ENCODE data around the gene DGKB. TPM values are rescaled to one million over a fixed set of nuclear protein-coding genes. Genes with fewer than 3 reads are reported as not detected.

Gene DGKB
- polyA plus RNA-seq, 1 donor (not counting 4 experiments of a cell fraction or from before 2014, with no cell fraction given): 0.01 TPM

GRCh38 chr7:14752301-14752700 is 150.2 kb downstream of the DGKB start:
- H3K9me3 ChIP-seq (ENCODE audit: control insufficient read depth, low read depth, low read length): no peaks in the 10 kb centered on the region
- H3K27ac ChIP-seq (ENCODE audit: control insufficient read depth, insufficient read depth, low read length): no peak overlapping the region
- H3K79me2 ChIP-seq (ENCODE audit: control insufficient read depth, insufficient read depth, low read length): no peaks in the 10 kb centered on the region
- H3K27me3 ChIP-seq (ENCODE audit: control insufficient read depth, extremely low read depth, insufficient read depth, low read length): no peaks in the 10 kb centered on the region
- no peak overlapping the region for H2AFZ ChIP-seq (ENCODE audit: control insufficient read depth, low read length)
- H3K9ac ChIP-seq (ENCODE audit: control insufficient read depth, extremely low read depth, insufficient read depth, low read length): no peak overlapping the region
- FAIRE-seq (no peak), DNase-seq (ENCODE audit: low read depth, low spot score) (no peak)
- no peak for TF ChIP-seq EZH2 (IDR thresholded peaks at IDR 0.05; ENCODE audit: low read length)
- TF ChIP-seq, protein P1, sequence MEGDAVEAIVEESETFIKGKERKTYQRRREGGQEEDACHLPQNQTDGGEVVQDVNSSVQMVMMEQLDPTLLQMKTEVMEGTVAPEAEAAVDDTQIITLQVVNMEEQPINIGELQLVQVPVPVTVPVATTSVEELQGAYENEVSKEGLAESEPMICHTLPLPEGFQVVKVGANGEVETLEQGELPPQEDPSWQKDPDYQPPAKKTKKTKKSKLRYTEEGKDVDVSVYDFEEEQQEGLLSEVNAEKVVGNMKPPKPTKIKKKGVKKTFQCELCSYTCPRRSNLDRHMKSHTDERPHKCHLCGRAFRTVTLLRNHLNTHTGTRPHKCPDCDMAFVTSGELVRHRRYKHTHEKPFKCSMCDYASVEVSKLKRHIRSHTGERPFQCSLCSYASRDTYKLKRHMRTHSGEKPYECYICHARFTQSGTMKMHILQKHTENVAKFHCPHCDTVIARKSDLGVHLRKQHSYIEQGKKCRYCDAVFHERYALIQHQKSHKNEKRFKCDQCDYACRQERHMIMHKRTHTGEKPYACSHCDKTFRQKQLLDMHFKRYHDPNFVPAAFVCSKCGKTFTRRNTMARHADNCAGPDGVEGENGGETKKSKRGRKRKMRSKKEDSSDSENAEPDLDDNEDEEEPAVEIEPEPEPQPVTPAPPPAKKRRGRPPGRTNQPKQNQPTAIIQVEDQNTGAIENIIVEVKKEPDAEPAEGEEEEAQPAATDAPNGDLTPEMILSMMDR (optimal IDR thresholded peaks at IDR 0.05 in 1 of 3, IDR thresholded peaks at IDR 0.05 in 1 of 3, conservative IDR thresholded peaks at IDR 0.05 in 1 of 3; ENCODE audit: extremely low read depth in 1 of 3, insufficient read depth in 2 of 3, low read length in 3 of 3): no peak
- dilution Hi-C loops (cut with MboI; ENCODE audit: extremely low pct_ligation_motif_present, low sequenced_read_pairs): no loop called here
- peaks cover 2% of the 10 kb centered on the region for H3K4me1 ChIP-seq (ENCODE audit: control insufficient read depth, extremely low read depth, insufficient read depth, low read length)
- no peaks in the 10 kb centered on the region for H3K36me3 ChIP-seq (ENCODE audit: control insufficient read depth in 2 of 2, extremely low read depth in 1 of 2, insufficient read depth in 2 of 2, low read length in 2 of 2)
- no peaks in the 10 kb centered on the region for H4K20me1 ChIP-seq (ENCODE audit: control insufficient read depth, extremely low read depth, insufficient read depth, low read length)
- no peaks in the 10 kb centered on the region for H3K9me1 ChIP-seq (ENCODE audit: control insufficient read depth, extremely low read depth, insufficient read depth, low read length)
- no peak overlapping the region for H3K4me2 ChIP-seq (ENCODE audit: control insufficient read depth, extremely low read depth, insufficient read depth, low read depth, low read length)
- no peak overlapping the region for H3K4me3 ChIP-seq (ENCODE audit: control insufficient read depth in 2 of 3, extremely low read depth in 1 of 3, insufficient read depth in 2 of 3, low read depth in 1 of 3, low read length in 3 of 3)

GRCh38 chr7:14751461-14751860 is 151.1 kb downstream of the DGKB start:
- DNase-seq (ENCODE audit: low read depth, low spot score) (no peak), FAIRE-seq (no peak)
- H3K9ac ChIP-seq (ENCODE audit: control insufficient read depth, extremely low read depth, insufficient read depth, low read length): no peak overlapping the region
- H3K27me3 ChIP-seq (ENCODE audit: control insufficient read depth, extremely low read depth, insufficient read depth, low read length): no peaks in the 10 kb centered on the region
- no peak for TF ChIP-seq EZH2 (IDR thresholded peaks at IDR 0.05; ENCODE audit: low read length)
- no peaks in the 10 kb centered on the region for H3K9me3 ChIP-seq (ENCODE audit: control insufficient read depth, low read depth, low read length)
- H3K79me2 ChIP-seq (ENCODE audit: control insufficient read depth, insufficient read depth, low read length): no peaks in the 10 kb centered on the region
- peaks cover 2% of the 10 kb centered on the region for H3K4me1 ChIP-seq (ENCODE audit: control insufficient read depth, extremely low read depth, insufficient read depth, low read length)
- no peak overlapping the region for H2AFZ ChIP-seq (ENCODE audit: control insufficient read depth, low read length)
- no peaks in the 10 kb centered on the region for H4K20me1 ChIP-seq (ENCODE audit: control insufficient read depth, extremely low read depth, insufficient read depth, low read length)
- H3K9me1 ChIP-seq (ENCODE audit: control insufficient read depth, extremely low read depth, insufficient read depth, low read length): no peaks in the 10 kb centered on the region
- no peak overlapping the region for H3K4me3 ChIP-seq (ENCODE audit: control insufficient read depth in 2 of 3, extremely low read depth in 1 of 3, insufficient read depth in 2 of 3, low read depth in 1 of 3, low read length in 3 of 3)
- no peak overlapping the region for H3K27ac ChIP-seq (ENCODE audit: control insufficient read depth, insufficient read depth, low read length)
- dilution Hi-C loops (cut with MboI; ENCODE audit: extremely low pct_ligation_motif_present, low sequenced_read_pairs): no loop called here
- no peaks in the 10 kb centered on the region for H3K36me3 ChIP-seq (ENCODE audit: control insufficient read depth in 2 of 2, extremely low read depth in 1 of 2, insufficient read depth in 2 of 2, low read length in 2 of 2)
- no peak overlapping the region for H3K4me2 ChIP-seq (ENCODE audit: control insufficient read depth, extremely low read depth, insufficient read depth, low read depth, low read length)

DNA sequence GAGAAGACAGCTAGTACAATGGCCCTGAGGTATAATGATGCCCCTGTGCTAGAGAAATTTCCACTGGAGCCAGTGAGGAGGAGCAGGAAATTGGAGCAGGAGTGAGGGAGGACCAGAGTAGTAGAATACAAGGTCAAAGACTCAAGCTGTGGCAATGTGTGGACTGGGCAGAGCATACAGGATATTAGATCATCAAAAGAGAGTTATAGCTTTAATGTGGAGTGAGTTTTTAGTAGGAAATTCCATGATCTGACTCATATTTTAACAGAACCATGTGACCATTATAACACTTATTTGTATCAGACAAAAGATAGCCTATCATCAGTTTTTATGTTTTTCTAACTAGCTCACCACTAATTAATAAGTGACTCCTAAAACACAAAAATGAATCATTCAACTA is 154.1 kb downstream of the DGKB start:
- dilution Hi-C loops (cut with MboI; ENCODE audit: extremely low pct_ligation_motif_present, low sequenced_read_pairs): no loop called here

More for the DNA sequence above, 154.1 kb downstream of the DGKB start:
- Histone ChIP-seq H2AFZ (ENCODE audit: control insufficient read depth, low read length) (no peak overlapping the region), H3K4me2 (ENCODE audit: control insufficient read depth, extremely low read depth, insufficient read depth, low read depth, low read length) (no peak overlapping the region), H3K79me2 (ENCODE audit: control insufficient read depth, insufficient read depth, low read length) (no peaks in the 10 kb centered on the region), H3K9ac (ENCODE audit: control insufficient read depth, extremely low read depth, insufficient read depth, low read length) (no peak overlapping the region), H3K9me3 (ENCODE audit: control insufficient read depth, low read depth, low read length) (no peaks in the 10 kb centered on the region), H4K20me1 (ENCODE audit: control insufficient read depth, extremely low read depth, insufficient read depth, low read length) (no peaks in the 10 kb centered on the region), H3K4me1 (ENCODE audit: control insufficient read depth, extremely low read depth, insufficient read depth, low read length) (peaks cover 2% of the 10 kb centered on the region), H3K27ac (ENCODE audit: control insufficient read depth, insufficient read depth, low read length) (no peak overlapping the region), H3K4me3 (ENCODE audit: control insufficient read depth in 2 of 3, extremely low read depth in 1 of 3, insufficient read depth in 2 of 3, low read depth in 1 of 3, low read length in 3 of 3) (no peak overlapping the region), H3K36me3 (ENCODE audit: control insufficient read depth in 2 of 2, extremely low read depth in 1 of 2, insufficient read depth in 2 of 2, low read length in 2 of 2) (no peaks in the 10 kb centered on the region), H3K27me3 (ENCODE audit: control insufficient read depth, extremely low read depth, insufficient read depth, low read length) (no peaks in the 10 kb centered on the region), H3K9me1 (ENCODE audit: control insufficient read depth, extremely low read depth, insufficient read depth, low read length) (no peaks in the 10 kb centered on the region)
- DNase-seq (ENCODE audit: low read depth, low spot score): peak; percentile 26
- no peak for FAIRE-seq
- TF ChIP-seq, protein P1 (optimal IDR thresholded peaks at IDR 0.05 in 1 of 3, IDR thresholded peaks at IDR 0.05 in 1 of 3, conservative IDR thresholded peaks at IDR 0.05 in 1 of 3; ENCODE audit: extremely low read depth in 1 of 3, insufficient read depth in 2 of 3, low read length in 3 of 3): no peak
- TF ChIP-seq EZH2 (IDR thresholded peaks at IDR 0.05; ENCODE audit: low read length): no peak

Data from keratinocyte (primary cell).